MCF 10A (cell line): ENCODE data around the gene TMEM271. TPM values are rescaled to one million over a fixed set of nuclear protein-coding genes. Genes with fewer than 3 reads are reported as not detected.

Source experiments
- BruUV-seq: library from RNA; stranded (reverse); fragments of 400-500 nt; replicated peaks from 2 replicates; lab custom pipeline; 2021; lab: Mats Ljungman, UMichigan
- CTCF ChIA-PET: fragments of 300-600 bp; sonication (Branson Sonifier 250); formaldehyde crosslinking; extraction: SDS; loops from one replicate; lab custom pipeline; 2021; ENCODE audit warnings: antibody characterized with exemption, inconsistent platforms; lab: Yijun Ruan, JAX
- POLR2A ChIA-PET: fragments of 300-600, 350-650 bp; sonication (Branson Sonifier 250); formaldehyde crosslinking; extraction: SDS; loops from one replicate; lab custom pipeline; 2020; ENCODE audit warnings: antibody characterized with exemption, inconsistent platforms; lab: Yijun Ruan, JAX
- DNase-seq: peaks from one replicate; pipeline ENCODE4 v3.0.0-alpha.2; 2018; ENCODE audit not compliant: unreplicated experiment
- H3K27ac Mint-ChIP-seq: one replicate; pipeline ENCODE4 v1.8.0; 2022; ENCODE audit warnings: mild to moderate bottlenecking, low read depth, mixed read lengths; ENCODE audit not compliant: unreplicated experiment
- H3K27me3 Mint-ChIP-seq: one replicate; pipeline ENCODE4 v1.8.0; 2022; ENCODE audit warnings: mixed read lengths; ENCODE audit not compliant: insufficient read depth, unreplicated experiment
- H3K36me3 Mint-ChIP-seq: one replicate; pipeline ENCODE4 v1.8.0; 2022; ENCODE audit warnings: mild to moderate bottlenecking, moderate library complexity, mixed read lengths; ENCODE audit not compliant: insufficient read depth, unreplicated experiment
- H3K4me1 Mint-ChIP-seq: one replicate; pipeline ENCODE4 v1.8.0; 2022; ENCODE audit warnings: mixed read lengths; ENCODE audit not compliant: insufficient read depth, unreplicated experiment
- H3K4me3 Mint-ChIP-seq: one replicate; pipeline ENCODE4 v1.8.0; 2022; ENCODE audit warnings: mild to moderate bottlenecking, moderate library complexity, mixed read lengths; ENCODE audit not compliant: unreplicated experiment
- H3K9me3 Mint-ChIP-seq: one replicate; pipeline ENCODE4 v1.8.0; 2022; ENCODE audit warnings: mixed read lengths; ENCODE audit not compliant: unreplicated experiment
- intact Hi-C: fragments of 100-400 bp; cut with micrococcal nuclease; formaldehyde crosslinking; loops from 2 replicates; pipeline ENCODE4 v1.14.1; 2022
- total RNA-seq: library from RNA; stranded (reverse); gene quantifications from 2 replicates; pipeline ENCODE4 v1.2.3, GENCODE V29; 2022
- TF ChIP-seq, protein P1 (sequence below): fragments of 200-600 bp; IDR thresholded peaks from one replicate; pipeline ENCODE4 v1.8.0; 2022; ENCODE audit warnings: antibody characterized with exemption, mild to moderate bottlenecking; ENCODE audit not compliant: unreplicated experiment

The TMEM271 gene
- total RNA-seq, 1 experiment from 2014 or later = not detected

DNA sequence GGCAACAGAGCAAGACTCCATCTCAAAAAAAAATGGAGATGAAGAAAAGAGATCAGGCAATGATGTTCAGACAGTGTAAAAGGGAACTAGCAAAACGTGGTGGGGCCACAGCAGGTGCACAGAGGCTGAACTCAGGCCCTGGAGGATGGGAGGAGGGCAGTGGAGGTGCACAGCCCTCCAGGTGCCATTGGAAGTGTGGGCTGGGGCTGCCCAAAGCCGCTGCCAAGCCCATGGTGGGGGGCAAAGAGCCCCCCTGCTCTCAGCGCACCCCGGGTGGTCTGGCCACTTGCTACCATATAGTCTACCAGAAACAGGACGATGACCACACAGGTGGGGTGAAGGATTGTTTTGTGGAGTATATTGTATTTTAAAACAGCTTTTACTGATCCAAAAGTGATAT, 7.1 kb downstream of the TMEM271 start:
- CTCF ChIA-PET = no interaction called here
- Mint-ChIP-seq H3K4me1 (no peaks in the 10 kb centered on the region), H3K27ac (no peak overlapping the region), H3K27me3 (peaks cover 31% of the 10 kb centered on the region), H3K9me3 (peaks cover 6% of the 10 kb centered on the region), H3K4me3 (no peak overlapping the region), H3K36me3 (no peaks in the 10 kb centered on the region)
- no peak for DNase-seq
- TF ChIP-seq, protein P1, sequence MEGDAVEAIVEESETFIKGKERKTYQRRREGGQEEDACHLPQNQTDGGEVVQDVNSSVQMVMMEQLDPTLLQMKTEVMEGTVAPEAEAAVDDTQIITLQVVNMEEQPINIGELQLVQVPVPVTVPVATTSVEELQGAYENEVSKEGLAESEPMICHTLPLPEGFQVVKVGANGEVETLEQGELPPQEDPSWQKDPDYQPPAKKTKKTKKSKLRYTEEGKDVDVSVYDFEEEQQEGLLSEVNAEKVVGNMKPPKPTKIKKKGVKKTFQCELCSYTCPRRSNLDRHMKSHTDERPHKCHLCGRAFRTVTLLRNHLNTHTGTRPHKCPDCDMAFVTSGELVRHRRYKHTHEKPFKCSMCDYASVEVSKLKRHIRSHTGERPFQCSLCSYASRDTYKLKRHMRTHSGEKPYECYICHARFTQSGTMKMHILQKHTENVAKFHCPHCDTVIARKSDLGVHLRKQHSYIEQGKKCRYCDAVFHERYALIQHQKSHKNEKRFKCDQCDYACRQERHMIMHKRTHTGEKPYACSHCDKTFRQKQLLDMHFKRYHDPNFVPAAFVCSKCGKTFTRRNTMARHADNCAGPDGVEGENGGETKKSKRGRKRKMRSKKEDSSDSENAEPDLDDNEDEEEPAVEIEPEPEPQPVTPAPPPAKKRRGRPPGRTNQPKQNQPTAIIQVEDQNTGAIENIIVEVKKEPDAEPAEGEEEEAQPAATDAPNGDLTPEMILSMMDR = no peak
- POLR2A ChIA-PET = no interaction called here
- intact Hi-C loops = no loop called here
- no TSS peak for BruUV-seq

DNA sequence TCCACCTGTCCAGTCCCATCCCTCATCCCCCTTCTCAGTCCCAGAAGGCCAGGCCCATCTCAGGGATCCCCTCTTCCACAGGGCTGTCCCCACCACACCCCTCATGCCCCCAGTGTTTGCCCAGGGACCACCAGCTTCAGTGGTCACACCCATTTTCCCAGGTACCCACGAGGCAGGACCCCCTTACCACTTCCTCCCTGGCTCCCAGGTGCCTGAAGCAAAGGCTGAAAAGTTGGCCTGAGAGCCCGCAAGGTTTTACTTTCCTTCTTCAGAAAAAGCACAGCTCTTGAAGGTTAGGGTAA, 7.8 kb downstream of the TMEM271 start:
- Mint-ChIP-seq H3K4me1 (no peaks in the 10 kb centered on the region), H3K27me3 (peaks cover 25% of the 10 kb centered on the region), H3K9me3 (peaks cover 12% of the 10 kb centered on the region), H3K36me3 (no peaks in the 10 kb centered on the region), H3K27ac (no peak overlapping the region), H3K4me3 (no peak overlapping the region)
- no TSS peak for BruUV-seq
- CTCF ChIA-PET = no interaction called here
- intact Hi-C loops = no loop called here
- POLR2A ChIA-PET = no interaction called here
- TF ChIP-seq, protein P1 = no peak
- no peak for DNase-seq

DNA sequence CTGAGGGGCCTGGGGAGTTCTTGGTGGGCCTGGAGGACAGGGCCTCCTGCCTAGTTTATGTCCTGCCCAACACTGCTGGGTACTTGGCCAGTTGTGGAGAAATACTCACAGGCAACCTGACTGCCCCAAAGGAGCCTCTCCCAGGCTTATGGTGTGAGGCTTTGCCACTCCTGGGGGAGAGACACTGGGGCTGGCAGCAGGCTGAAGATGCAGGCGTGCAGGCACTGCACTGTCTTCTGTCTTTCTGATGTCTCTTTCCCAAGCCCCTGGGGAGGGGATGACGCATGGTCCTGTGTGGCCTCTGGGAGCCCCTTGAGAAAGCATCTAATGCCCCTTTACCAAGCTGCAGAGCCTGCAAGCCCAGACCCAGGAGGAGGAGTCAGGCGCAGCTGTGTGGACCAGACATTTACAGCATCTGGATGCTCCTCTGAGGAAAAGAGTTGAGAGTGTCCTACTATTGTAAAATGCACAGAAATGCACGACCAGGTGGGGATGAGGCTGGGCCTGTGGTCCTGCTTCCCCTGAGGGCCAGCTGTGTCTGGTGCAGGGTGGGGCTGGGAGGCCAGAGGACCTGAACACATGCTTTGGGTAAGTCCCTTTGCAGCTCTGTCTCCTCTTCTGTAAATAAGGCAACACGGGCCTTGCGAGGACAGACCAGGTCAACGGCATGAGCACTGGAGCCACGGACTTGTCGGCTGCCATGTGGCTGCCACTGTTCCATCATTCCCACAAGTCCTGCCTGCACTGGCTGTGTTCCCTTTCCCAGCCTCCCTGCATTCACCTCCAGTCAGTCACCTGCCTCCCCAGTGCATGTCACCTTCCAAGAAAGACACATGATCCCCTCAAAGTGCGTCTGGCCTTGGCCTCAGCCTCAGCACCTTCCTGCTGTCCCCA, 8.4 kb downstream of the TMEM271 start:
- Mint-ChIP-seq H3K4me1 (no peaks in the 10 kb centered on the region), H3K27ac (no peak overlapping the region), H3K27me3 (peaks cover 20% of the 10 kb centered on the region), H3K36me3 (no peaks in the 10 kb centered on the region), H3K9me3 (peaks cover 18% of the 10 kb centered on the region), H3K4me3 (no peak overlapping the region)
- TF ChIP-seq, protein P1 = no peak
- no TSS peak for BruUV-seq
- CTCF ChIA-PET = no interaction called here
- no peak for DNase-seq
- POLR2A ChIA-PET = no interaction called here
- intact Hi-C loops = no loop called here

DNA sequence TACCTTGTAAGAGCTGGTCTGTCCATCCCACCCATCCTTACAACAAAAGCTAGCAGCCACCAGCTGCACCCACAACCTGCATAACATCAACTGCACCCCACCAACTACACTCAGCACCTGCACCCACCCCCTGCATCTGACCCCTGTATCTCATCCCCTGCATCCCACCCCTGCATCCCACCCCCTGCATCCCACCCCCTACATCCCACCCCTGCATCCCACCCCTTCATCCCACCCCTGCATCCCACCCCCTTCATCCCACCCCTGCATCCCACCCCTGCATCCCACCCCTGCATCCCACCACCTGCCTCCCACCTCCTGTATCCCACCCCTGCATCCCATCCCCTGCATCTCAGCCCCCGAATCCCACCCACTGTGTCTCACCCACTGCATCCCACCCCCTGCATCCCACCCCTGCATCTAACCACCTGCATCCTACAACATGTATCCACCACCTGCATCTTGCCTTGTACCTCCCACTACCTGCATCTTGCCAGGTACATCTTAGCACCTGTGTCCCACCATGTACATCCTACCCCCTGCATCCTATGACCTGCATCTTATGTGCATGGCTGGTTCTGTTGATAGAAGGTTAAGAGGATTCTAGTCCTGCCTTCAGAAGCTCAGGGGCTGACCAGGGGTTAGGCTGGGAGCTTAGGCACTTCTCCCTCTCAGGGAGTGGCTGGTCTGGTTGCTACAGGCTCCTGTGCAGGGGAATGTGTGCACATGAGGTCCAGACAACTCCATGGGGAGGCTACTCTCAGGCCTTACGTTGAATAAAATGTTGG, 9.4 kb downstream of the TMEM271 start:
- DNase-seq = no peak
- Mint-ChIP-seq H3K9me3 (peaks cover 23% of the 10 kb centered on the region), H3K36me3 (no peaks in the 10 kb centered on the region), H3K27me3 (peaks cover 11% of the 10 kb centered on the region), H3K4me3 (no peak overlapping the region), H3K27ac (no peak overlapping the region), H3K4me1 (no peaks in the 10 kb centered on the region)
- TF ChIP-seq, protein P1 = no peak
- intact Hi-C loops = no loop called here
- BruUV-seq = no TSS peak
- CTCF ChIA-PET = no interaction called here
- POLR2A ChIA-PET = no interaction called here
